Breast epithelium (tissue), 3 donors: ENCODE measurements around the gene SNTA1.

Experiments
- POLR2A ChIP-seq: fragments of 450-650 bp; IDR thresholded peaks from one replicate; pipeline ENCODE4 v1.6.1; 2016; ENCODE audit warnings: antibody characterized with exemption, mild to moderate bottlenecking, moderate library complexity
- TF ChIP-seq, protein P1 (sequence below), 3 donors: fragments of 450-650 bp; IDR thresholded peaks; one replicate each; pipeline ENCODE4 v1.5.1; 2016 to 2017; ENCODE audit warnings: antibody characterized with exemption in 3 of 3, mild to moderate bottlenecking in 3 of 3, moderate library complexity in 3 of 3

DNA sequence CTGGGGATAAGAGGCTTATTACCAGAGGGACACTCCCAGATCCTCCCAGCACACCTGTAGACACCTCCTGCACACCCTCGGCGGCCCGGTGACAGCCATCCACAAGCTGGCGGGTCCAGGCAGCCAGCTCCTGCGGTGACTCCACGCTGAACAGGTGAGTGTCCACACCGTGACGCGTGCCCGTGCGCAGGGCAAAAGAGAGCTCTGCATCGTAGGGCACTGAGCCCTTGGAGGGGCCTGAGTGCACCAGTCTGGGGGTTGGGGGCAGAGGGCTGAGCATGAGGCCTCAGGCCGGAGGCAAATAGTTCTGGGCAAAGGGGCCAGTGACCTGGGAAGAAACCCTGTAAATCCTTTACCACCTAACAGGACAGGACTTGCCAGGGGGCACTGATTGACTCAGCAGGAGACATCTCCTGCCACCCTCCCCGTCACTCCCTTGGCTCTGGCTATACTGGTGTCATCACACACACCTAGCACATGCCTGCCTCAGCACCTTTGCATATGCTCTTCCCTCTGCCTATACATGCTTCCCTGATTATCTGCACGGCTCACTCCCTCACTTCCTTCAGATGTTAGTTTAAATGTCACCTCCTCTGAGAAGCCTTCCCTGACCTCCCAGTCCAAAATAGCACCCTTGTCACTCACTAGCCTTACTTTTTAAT lies 33.4 kb downstream of the SNTA1 start:
- TF ChIP-seq, protein P1, sequence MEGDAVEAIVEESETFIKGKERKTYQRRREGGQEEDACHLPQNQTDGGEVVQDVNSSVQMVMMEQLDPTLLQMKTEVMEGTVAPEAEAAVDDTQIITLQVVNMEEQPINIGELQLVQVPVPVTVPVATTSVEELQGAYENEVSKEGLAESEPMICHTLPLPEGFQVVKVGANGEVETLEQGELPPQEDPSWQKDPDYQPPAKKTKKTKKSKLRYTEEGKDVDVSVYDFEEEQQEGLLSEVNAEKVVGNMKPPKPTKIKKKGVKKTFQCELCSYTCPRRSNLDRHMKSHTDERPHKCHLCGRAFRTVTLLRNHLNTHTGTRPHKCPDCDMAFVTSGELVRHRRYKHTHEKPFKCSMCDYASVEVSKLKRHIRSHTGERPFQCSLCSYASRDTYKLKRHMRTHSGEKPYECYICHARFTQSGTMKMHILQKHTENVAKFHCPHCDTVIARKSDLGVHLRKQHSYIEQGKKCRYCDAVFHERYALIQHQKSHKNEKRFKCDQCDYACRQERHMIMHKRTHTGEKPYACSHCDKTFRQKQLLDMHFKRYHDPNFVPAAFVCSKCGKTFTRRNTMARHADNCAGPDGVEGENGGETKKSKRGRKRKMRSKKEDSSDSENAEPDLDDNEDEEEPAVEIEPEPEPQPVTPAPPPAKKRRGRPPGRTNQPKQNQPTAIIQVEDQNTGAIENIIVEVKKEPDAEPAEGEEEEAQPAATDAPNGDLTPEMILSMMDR (IDR thresholded peaks at IDR 0.05), result no peak
- no peak for TF ChIP-seq POLR2A
